NB4 (cell line): ENCODE results near the gene TAF1B.
A peak's percentile ranks its signal among the peaks of the same experiment; 100 is the strongest.

Experiments used
- DNase-seq: peaks from one replicate; pipeline ENCODE4 v3.0.0; 2010; ENCODE audit warnings: low read depth
- H3K4me3 ChIP-seq: one replicate; pipeline ENCODE4 v1.5.1; 2011; ENCODE audit warnings: mild to moderate bottlenecking, low read depth, low read length, moderate library complexity
- MYC ChIP-seq: IDR thresholded peaks from 2 replicates; pipeline ENCODE4 v1.6.1; 2011; ENCODE audit warnings: low read depth, low read length
- POLR2A ChIP-seq: IDR thresholded peaks from 2 replicates; pipeline ENCODE4 v1.6.1; 2011; ENCODE audit warnings: mild to moderate bottlenecking; ENCODE audit not compliant: insufficient read length; ENCODE audit errors: extremely low read depth
- TF ChIP-seq, protein P1 (sequence below): IDR thresholded peaks from 2 replicates; pipeline ENCODE4 v1.6.1; 2011; ENCODE audit warnings: low read depth, low read length
- TF ChIP-seq, protein P2 (sequence below): IDR thresholded peaks from one replicate; pipeline ENCODE4 v1.5.1; 2012; ENCODE audit warnings: low read depth, low read length

The TAF1B gene

DNA sequence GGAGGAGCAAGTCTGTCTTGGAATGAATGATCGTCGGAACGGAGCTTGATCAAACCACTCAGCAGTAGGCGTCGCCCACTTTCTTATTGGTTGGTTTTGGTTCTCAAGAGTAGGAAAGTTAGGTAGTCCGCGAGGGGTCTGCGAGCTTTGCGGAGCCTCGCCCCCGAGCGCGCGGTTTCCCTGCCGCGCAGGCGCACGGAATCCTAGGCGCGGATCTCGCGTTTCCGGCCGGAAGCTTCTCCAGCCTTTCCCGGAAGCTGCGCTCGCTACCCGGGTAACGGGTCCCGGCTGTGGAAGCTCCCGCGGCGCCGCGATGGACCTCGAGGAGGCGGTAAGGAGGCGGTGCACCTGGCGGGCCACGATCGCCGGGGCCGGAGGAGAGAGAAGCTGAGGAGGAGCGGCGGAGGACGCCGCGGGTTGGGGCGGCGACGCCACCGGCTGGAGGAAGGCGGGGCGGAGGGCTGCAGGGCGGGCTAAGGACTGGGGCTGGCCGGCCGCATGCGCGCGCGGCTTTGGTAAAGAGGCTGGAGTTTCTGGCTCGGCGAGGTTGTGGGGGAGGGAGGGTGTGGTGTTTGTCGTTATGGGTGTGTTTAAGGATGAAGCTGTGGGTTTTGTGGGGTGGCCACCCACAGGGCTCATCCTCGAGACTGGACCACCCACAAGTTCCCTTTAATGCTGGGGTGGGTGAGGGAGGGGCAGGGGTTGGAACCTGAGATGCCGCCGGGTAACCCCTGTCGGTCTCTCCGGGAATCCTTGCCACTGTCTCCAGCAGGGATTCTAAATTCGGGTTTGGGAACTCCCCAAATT lies at the start of gene TAF1B:
TSS of gene TAF1B (plus strand) at position 246 of the 807 bp plus-strand sequence. CDS start at position 314, 68 bp downstream.
- peak; percentile 99 for DNase-seq
- TF ChIP-seq, protein P1, sequence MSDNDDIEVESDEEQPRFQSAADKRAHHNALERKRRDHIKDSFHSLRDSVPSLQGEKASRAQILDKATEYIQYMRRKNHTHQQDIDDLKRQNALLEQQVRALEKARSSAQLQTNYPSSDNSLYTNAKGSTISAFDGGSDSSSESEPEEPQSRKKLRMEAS: peak; percentile 38; the same call in 1 of the 2 replicates
- TF ChIP-seq, protein P2, sequence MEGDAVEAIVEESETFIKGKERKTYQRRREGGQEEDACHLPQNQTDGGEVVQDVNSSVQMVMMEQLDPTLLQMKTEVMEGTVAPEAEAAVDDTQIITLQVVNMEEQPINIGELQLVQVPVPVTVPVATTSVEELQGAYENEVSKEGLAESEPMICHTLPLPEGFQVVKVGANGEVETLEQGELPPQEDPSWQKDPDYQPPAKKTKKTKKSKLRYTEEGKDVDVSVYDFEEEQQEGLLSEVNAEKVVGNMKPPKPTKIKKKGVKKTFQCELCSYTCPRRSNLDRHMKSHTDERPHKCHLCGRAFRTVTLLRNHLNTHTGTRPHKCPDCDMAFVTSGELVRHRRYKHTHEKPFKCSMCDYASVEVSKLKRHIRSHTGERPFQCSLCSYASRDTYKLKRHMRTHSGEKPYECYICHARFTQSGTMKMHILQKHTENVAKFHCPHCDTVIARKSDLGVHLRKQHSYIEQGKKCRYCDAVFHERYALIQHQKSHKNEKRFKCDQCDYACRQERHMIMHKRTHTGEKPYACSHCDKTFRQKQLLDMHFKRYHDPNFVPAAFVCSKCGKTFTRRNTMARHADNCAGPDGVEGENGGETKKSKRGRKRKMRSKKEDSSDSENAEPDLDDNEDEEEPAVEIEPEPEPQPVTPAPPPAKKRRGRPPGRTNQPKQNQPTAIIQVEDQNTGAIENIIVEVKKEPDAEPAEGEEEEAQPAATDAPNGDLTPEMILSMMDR: no peak
- TF ChIP-seq POLR2A (peak; percentile 70), MYC (peak; percentile 75)
- peak within 1 kb of the TSS; percentile 89 for H3K4me3 ChIP-seq

- H3K4me3 ChIP-seq: no peak overlapping the region
- DNase-seq: no peak
- TF ChIP-seq, protein P2: no peak
- TF ChIP-seq POLR2A (no peak), MYC (no peak)
- TF ChIP-seq, protein P1: no peak
Observed at GRCh38 chr2:9793918-9794717, 49.2 kb upstream of the TAF1B start.

DNA sequence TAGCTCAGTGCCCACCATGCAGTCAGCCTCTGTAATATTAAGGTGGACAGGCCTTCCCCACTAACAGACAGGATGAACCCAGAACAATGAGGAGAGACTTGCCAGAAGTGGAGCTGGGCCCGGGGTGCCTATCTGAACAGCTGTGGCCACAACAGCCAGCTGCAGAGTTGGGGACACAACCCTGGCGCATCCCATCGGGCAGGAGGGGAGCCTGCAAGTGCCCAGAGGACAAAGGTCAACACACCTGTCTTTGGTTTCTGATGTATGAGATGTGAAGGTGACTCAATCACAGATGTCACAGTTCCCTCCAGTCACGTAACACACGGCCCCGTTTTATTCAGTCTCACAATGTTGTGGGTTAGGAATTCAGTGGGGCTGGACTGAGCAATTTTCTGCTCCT lies 48.2 kb upstream of the TAF1B start:
- H3K4me3 ChIP-seq: no peak overlapping the region
- DNase-seq: no peak
- TF ChIP-seq MYC (no peak), POLR2A (no peak)
- TF ChIP-seq, protein P2: no peak
- TF ChIP-seq, protein P1: no peak

DNA sequence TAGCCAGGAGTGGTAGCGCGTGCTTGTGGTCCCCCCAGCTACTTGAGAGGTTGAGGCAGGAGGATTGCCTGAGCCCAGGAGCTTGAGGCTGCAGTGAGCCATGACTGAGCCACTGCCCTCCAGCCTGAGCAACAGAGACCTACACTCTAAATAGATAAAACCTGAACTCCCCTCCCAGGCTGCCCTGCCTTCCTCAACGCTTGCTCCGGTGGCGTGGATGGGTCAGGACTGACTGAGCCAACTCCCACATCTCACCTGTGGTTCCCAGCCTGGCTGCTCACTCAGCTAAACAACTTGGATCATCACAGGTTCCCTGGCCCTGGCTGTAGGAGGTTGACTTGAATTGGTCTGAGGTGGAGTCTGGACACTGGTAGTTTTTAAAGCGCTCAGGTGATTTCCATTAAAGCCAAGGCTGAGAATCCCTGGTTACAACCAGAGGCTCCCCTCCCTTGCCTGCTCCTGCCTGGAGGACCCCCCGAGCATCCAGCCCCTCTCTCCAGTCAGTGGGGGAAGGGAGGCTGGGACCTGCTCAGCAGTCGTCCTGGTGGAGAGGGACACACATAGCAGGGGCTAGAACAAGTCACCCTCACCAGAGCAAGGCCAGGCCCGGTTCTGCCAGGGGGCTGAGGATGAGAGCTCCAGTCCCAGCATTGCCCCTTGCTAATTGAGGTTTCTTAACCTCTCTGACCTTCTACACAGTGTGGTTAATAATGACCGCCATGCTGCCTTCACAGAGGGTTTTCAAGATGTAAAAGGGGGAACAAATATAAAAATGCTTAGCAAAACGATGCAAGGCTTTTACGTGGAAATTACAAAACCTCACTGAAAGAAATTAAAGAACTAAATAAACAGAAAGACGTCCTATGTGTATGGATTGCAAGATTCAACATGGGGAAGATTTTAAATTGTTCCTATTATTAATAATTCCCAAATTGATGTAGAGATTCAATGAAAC lies 46.9 kb upstream of the TAF1B start:
- no peak overlapping the region for H3K4me3 ChIP-seq
- DNase-seq: no peak
- TF ChIP-seq MYC: no peak
- TF ChIP-seq, protein P2: peak; percentile 23

DNA sequence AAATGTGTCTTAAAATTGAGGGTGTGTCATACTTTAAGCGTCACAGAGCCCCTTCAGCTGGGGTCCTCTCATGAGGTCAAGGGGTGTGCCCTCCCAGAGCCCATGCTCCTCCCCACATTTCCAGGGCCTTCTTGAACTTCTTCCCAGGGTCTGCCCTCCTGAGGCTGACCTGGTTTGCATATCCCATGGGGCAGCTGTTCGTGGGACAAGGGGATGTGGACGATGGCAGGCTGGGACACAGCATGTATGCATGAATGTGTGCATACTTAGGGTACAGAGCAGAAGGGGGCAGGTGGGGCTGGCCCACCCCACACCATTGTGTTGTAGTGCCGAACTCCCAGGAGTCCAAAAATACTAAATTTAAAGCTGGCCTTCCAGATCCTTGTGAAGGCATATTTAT lies 46.2 kb upstream of the TAF1B start:
- TF ChIP-seq, protein P2: no peak
- no peak for TF ChIP-seq MYC
- TF ChIP-seq, protein P1: no peak
- TF ChIP-seq POLR2A: no peak
- DNase-seq: no peak
- no peak overlapping the region for H3K4me3 ChIP-seq
